HPDE6-E6E7 (cell line): ENCODE results near the gene CD48.
A peak's percentile ranks its signal among the peaks of the same experiment; 100 is the strongest.

Experiments used
- DNase-seq: peaks from one replicate; pipeline ENCODE4 v3.0.0; 2011; ENCODE audit warnings: missing footprints; ENCODE audit errors: extremely low spot score

Gene CD48, protein sequence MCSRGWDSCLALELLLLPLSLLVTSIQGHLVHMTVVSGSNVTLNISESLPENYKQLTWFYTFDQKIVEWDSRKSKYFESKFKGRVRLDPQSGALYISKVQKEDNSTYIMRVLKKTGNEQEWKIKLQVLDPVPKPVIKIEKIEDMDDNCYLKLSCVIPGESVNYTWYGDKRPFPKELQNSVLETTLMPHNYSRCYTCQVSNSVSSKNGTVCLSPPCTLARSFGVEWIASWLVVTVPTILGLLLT

GRCh38 chr1:160711602-160712311 is at the start of gene CD48:
Gene CD48, minus strand, starts transcription at chr1:160711822. Its CDS starts 59 bp downstream, at chr1:160711763.
- DNase-seq = no peak

DNA sequence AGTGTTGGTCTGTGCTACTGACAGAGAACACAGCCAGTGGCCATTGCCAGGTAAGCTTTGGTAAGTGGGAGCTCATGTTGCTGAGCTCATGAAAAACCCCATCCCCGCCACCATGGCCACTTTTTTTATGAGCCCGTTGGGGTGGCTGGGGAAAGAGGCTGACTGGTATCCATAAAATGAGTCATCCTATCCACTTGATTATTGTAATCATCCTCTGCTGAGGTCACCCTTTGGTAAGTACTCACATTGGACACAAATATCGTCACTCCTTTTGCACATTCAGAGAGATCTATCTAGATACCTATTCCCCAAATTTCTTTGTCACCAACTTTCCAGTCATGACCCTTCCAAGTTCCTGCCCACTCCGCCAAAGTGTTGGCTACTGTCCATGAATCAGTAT is 49.4 kb upstream of the CD48 start:
- no peak for DNase-seq

DNA sequence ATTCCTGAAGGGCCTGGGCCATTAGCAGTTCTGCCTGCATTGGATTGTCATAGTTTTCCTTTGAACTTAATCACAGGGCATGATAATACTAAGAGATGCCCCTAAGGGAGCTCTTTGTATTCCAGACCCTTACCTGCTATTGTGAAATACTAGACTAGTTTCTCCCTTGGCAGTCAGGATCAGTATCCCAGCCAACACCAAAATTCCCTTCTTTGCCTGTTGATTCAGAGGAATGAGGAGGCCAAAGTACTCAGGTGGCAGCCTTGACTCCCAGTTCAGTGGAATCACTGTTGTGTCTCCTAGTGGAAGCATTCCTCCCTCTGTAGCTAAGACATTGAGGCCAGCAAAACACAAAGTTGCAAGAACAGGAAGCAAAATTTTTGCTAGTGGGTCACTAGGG is 48.1 kb upstream of the CD48 start:
- no peak for DNase-seq

GRCh38 chr1:160758521-160758920 is 46.9 kb upstream of the CD48 start:
- no peak for DNase-seq

DNA sequence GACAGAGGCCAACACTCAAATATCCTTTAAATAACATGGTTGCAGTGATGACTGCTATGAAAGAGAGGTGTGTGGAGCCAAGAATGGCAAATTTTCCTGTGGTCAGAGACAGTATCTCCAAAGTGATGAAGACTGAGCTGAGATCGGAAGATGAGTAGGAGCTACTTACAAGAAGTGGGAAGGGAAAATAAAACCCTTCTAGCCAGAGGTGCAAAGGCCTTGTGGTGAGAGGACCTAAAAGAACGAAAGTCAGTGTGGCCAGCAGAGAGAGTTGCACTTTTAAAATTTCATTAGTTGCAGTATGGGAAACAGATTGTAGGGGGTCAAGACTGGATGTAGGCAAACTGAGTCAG is 45.2 kb upstream of the CD48 start:
- no peak for DNase-seq

DNA sequence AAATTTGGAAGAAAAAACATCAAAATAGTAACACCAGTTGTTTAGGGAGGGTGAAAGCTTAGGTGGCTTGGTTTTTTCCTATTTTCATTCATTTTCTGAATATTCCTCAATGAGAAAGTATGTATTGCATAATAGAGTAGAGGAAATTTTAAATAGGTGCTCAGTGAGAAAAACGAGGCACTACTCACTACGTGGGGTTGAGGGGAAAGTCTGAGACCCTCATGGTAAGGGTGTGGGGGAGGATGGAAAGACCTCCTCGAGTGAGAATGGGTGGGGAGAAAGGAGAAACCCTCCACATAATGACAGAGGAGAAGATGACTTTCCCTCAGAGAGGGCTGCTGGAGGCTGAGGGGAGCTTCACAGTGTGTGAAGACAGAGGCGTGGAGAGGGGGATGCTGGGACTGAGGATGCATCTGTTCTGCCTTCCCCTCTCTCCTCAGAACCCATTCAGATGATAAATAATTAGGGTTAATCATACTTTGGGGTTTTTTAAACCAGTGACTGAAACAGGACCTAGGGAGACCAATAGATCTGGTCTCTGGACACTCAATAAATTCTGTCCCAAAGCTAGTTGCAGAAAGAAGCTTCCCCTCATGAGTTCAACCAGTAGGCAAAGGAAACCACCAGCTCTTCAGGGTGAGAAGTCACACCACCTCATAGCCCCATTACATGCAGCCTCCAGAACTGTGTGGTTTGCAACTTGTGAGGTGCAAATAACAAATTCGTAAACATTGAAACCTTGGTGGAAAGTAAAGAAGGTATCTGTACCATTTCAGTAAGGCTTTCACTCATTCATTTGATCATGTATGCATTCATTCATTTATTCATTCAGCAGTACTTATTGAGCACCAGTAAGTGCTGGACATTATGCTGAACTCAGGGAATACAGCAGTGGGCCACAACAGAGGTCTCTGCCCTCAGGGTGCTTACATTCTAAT is 44.6 kb upstream of the CD48 start:
- no peak for DNase-seq

DNA sequence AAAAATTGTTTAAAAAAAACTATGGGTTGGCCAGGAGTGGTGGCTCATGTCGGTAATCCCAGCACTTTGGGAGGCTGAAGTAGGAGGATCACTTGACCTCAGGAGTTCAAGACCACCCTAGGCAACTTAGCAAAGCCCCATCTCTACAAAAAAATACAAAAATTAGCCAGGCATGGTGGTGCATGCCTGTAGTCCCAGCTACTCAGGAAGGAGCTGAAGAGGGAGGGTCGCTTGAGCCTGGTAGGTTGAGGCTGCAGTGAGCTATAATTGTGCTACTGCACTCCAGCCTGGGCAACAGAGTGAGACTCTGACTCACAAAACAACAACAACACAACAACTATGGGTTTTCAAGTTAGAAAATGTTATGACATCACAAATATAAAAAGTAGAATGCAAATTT is 43.8 kb upstream of the CD48 start:
- DNase-seq = no peak

DNA sequence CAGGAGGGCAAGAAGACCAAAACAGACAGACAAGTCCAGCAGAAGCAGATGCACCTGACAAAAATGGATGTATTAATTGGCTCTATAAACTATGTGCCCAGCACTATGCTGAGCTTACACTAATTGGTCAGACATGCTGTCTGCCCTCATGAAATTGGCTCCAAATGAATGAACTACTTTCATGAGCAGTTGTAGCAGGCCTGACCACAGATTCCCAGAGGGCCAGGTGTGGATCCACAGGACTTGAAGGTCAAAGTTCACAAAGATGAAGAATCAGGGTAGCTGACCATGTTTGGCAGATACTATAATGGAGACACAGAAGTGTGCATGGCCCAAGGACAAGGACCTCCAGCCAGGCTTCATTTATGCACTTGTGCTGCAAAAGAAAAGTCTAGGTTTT is 42.0 kb upstream of the CD48 start:
- no peak for DNase-seq

GRCh38 chr1:160752924-160753323 is 41.3 kb upstream of the CD48 start:
- DNase-seq = no peak

DNA sequence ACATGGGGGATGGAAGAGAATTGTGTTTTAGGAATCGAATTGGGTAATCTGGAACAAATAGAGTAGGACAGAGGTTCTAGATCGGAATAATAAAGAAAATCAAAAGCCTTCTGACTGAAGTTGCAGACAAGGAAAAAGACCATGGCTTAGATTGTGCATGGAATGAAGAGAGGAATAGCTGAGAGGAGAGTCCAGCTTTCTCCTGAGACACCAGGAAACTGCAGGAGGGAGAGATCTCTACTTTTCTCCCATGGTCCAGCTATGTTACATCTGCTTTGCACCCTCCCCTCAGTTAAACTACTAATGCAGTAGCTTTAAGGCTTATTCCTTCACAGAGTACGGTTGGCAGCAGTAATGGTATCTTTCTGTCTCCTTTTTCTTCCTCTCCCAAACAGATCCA is 40.8 kb upstream of the CD48 start:
- no peak for DNase-seq

- DNase-seq = no peak
These were observed 39.0 kb upstream of the CD48 start for GRCh38 chr1:160750608-160751007.

DNA sequence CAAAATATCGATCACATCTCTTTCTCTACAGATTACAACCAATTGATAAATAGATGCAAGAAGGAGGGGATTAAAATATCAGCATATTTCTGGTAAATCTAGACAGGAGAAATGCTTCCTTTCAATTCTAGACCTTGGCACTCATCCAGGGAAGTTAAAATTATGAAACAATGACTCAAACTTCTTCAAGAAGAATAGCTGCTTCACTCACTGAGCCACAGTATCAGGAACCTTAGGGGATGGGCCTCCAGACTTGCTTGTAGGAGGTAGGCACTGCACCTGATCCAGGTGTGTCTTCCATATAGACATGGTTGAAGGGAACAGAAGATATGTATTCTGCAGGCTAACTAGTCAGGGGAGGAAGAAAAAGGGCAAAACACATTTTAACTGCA is 37.3 kb upstream of the CD48 start:
- peak; percentile 51 for DNase-seq

- DNase-seq = peak; percentile 36
These were observed 36.7 kb upstream of the CD48 start for GRCh38 chr1:160748181-160748877.

- DNase-seq = no peak
These were observed 36.1 kb upstream of the CD48 start for GRCh38 chr1:160747717-160748116.

- DNase-seq = no peak
These were observed 35.3 kb upstream of the CD48 start for GRCh38 chr1:160746836-160747500.

DNA sequence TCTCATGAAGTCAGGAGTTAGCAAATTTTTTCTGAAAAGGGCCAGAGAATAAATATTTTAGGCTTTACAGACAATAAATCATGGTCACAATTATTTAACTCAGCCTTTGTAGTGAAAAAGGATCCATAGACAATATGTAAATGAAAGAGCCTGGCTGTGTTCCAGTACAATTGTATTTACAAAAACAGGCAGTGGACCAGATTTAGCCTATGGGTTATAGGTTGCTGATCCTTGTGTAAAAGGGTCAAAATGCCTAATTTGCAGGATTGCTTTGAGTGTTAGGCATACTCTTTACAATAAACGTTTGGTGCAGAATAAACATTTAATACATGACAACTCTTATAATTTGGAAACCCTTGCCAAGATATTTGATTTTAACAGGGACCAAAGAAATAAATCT is 33.9 kb upstream of the CD48 start:
- no peak for DNase-seq

DNA sequence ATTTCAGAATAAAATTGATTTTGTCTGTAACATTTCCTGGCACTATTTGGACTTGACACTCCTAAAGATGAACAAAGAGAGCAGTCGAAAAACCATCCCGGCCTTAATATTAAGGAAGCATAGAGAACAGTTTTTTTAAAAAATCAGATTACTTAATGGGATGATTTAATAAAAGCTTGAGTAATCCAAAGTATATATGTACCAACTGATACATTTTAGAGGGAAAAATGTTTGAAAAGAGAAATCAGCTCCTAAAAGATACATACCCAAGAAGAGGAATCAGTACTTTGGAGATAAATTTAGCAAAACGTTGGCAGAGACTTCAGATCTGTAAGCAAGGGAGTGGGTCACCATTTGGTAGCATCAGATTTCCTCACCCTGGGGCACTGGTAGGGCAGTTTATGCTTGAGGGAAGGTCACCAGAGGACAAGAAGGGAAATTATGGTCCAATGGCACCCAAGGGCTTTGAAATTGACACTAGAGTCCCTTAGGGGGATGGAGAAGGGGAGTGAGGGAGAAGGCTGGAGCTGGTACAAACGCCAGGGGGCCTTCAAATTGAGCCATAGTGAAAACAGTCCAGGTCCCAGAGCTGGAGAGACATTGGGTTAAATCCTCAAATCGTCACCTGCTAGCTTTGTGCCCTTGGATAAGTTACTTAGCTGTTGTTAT is 33.4 kb upstream of the CD48 start:
- DNase-seq = no peak

GRCh38 chr1:160744199-160744851 is 32.7 kb upstream of the CD48 start:
- no peak for DNase-seq

GRCh38 chr1:160743266-160743665 is 31.6 kb upstream of the CD48 start:
- no peak for DNase-seq

DNA sequence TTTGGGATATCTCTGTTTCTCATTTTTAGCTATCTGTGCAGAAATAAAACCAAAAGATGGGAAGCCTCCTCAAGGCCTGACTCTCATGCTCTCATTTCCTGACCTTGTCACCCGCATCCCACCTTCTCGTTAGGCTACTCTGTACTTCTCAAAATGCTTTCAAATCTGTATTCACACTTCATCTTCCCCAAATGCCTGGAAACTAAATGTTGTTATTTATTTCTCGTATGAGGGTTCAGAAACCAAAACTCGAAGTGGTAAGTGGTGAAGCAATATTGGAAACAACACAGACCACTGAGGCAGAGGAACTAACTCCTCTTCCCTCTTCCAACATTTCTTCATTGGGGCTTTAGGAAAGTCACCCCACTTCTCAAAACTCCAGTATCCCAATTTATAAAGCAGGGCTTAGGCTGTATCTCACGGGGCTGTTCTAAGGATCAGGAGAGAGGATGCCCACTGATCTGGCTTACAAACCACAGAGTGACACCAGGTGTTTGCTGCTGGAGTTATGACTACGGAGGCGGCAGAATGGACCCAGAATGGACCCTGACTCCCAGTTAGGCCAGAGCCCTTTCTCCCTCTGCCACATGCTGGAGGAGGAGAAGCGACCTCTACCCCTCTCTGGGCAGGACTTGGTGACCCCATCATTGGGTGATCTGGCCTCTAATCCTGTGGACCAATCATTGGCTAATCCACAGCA is 31.0 kb upstream of the CD48 start:
- DNase-seq = no peak
